Fibroblast of villous mesenchyme (primary cell): ENCODE data around the gene RBM19. TPM values are rescaled to one million over a fixed set of nuclear protein-coding genes. Genes with fewer than 3 reads are reported as not detected.

Experiments used
- DNase-seq: peaks from one replicate; pipeline ENCODE4 v3.0.0-alpha.2; 2010; ENCODE audit warnings: low read depth
- H3K4me3 ChIP-seq: 2 replicates; pipeline ENCODE4 v1.5.1; 2011; ENCODE audit warnings: low read depth, mild to moderate bottlenecking, low read length
- total RNA-seq: library from RNA; depleted of rRNA; stranded (reverse); fragments of >200 nt; gene quantifications from 2 replicates; pipeline ENCODE4 v1.2.3, GENCODE V29; 2012
- TF ChIP-seq, protein P1 (sequence below): IDR thresholded peaks from 2 replicates; pipeline ENCODE4 v1.5.1; 2012; ENCODE audit warnings: low read depth, mild to moderate bottlenecking, low read length; ENCODE audit not compliant: insufficient read depth

The RBM19 gene
- total RNA-seq, 1 donor, result 26.8 TPM

DNA sequence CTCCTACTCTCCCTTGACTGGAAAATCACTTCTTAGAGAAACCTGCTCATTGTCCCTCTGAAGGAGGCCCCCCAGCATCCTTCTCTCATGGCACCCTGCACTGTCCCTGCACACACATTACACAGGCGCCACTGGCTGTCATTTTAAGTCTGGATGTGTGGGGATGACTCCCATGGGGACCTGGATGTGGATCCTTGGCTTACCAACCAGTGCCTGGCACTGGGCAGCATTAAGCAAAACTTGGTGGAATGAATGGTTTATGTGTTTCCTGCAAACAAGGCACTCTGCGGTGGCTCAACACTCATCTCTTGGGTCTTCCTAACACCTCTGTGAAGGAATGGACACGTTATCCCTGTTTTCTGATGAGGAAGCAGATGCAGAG is 162.4 kb downstream of the RBM19 start:
- no peak for DNase-seq
- no peak overlapping the region for H3K4me3 ChIP-seq
- TF ChIP-seq, protein P1, sequence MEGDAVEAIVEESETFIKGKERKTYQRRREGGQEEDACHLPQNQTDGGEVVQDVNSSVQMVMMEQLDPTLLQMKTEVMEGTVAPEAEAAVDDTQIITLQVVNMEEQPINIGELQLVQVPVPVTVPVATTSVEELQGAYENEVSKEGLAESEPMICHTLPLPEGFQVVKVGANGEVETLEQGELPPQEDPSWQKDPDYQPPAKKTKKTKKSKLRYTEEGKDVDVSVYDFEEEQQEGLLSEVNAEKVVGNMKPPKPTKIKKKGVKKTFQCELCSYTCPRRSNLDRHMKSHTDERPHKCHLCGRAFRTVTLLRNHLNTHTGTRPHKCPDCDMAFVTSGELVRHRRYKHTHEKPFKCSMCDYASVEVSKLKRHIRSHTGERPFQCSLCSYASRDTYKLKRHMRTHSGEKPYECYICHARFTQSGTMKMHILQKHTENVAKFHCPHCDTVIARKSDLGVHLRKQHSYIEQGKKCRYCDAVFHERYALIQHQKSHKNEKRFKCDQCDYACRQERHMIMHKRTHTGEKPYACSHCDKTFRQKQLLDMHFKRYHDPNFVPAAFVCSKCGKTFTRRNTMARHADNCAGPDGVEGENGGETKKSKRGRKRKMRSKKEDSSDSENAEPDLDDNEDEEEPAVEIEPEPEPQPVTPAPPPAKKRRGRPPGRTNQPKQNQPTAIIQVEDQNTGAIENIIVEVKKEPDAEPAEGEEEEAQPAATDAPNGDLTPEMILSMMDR, result no peak

DNA sequence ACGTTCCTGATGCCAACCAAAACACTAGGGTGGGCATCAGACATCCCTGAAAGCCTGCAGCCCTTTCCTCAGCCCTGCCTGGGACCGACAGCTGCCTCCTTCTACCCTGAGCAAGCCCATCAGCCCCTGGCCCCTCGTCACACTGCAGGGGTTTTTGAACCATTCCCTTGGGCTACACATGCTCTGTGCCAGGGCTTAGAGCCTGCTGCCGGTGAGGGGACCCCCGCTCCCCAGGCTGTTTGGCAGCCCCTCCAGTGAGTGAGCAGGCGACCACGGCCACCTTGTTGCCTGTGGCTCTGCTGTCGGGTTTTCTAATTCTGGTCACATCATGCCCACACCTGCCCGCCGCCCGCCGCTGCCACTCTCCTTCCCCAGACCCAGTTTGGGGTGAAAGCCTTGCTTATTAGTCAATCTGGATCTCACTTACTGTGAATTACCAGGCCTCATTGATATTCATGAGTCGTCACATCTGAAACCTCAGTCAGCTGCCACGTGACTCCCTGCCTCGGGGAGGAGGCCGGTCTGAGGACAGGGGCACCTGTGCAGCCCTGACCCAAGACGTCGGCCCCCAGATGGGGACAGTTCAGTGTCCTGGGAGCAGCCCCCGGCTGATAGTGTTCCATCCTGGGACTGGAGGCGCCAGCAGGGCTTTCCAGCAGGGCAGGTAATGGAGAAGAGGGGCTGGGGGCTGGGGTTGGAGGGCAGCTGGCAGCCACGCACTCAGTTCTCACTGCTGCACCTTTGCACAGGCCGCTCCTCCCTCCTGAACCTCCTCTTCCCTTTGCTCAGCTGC is 163.0 kb downstream of the RBM19 start:
- TF ChIP-seq, protein P1, result no peak
- DNase-seq, result no peak
- no peak overlapping the region for H3K4me3 ChIP-seq

DNA sequence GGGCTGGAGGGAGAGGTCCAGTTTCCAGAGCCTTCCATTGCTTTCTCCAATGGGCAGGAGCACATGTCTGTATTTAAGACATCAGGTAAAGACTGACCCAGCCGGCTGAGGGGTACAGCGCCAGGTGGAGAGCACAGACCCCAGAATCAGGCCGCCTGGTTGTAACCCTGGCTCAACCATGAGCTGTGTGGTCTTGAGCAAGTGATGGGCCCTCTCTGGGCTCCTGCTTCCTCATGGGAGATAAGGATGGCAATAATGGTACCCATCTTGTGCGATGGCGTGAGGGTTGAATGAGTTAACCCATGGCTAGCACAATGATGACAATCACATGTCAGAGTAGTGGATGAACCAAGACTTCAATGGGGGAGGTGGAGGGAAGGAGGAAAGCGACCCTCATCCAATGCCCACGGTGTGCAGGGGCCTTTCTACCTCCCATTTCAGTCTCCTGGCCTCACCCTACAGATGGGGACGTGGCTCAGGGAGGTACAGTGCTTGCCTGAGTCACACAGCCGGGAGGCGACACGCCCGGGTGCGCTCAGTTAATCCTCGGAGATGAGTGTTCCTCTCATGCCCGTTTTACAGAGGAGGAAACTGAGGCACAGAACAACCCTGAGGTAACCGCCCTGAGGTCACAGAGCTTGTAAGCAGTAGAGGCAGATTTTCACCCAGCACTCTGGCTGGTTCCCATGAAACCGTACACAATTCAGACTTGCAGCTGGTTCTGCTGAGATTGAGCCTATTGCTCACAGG is 163.9 kb downstream of the RBM19 start:
- DNase-seq, result no peak
- TF ChIP-seq, protein P1, result no peak

DNA sequence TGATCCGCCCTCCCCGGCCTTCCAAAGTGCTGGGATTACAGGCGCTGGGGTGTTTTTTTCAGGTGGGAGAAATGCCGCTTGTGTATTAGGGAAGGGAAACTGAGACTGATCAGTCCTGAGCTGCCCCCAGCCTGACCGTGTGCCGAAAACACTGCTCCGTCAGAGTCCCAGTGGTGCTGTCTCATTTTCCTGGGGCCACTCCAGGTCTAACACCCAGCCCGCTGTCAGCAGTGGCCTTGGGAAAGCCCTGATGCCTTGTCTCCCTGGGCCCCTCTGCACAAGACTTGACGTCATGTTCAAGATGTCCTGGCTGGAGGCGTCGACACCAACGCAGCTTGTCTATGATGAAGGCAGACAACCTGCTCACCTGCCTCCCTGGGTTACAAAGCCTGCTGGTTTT is 165.9 kb downstream of the RBM19 start:
- H3K4me3 ChIP-seq, result no peak overlapping the region
- DNase-seq, result no peak
- TF ChIP-seq, protein P1, result no peak

More for the DNA sequence above, 163.9 kb downstream of the RBM19 start:
- H3K4me3 ChIP-seq, result no peak overlapping the region

DNA sequence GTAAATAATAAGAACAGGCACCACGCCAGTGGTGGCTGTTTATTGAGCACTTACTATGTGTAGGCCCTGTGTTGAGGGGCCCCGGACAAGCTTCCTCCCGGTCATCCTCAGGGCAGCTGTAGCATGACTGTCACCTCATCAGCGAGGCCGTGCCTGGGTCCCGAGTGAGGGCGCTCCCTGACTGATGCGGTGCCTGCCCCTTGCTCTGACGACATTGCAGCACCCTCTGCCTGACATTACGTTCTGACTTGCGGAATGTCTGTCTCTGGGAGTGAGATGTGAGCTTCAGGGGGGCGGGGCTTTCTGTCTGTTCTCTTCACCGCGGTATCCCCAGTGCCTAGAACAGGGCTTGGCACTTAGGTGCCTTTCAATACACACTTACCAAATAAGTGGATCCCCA is 167.6 kb downstream of the RBM19 start:
- TF ChIP-seq, protein P1, result no peak
- no peak overlapping the region for H3K4me3 ChIP-seq
- DNase-seq, result no peak

DNA sequence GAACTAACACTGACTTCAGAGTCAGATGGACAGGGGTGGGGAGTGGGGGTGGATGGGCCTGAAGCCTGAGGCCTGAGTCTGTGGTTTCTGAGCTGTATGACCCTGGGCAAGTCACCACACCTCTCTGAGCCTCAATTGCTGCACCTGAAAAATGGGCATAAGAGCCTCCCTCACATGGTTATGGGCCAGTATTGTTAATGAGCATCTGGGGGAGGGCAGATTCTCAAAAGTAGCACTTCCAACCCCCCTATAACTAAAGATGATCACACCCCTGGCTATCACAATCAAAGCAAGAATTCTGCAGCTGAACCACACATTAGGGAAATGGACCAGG is 168.6 kb downstream of the RBM19 start:
- TF ChIP-seq, protein P1, result no peak
- no peak for DNase-seq
- no peak overlapping the region for H3K4me3 ChIP-seq
